Thoracic aorta (tissue), 2 donors: ENCODE measurements around the gene PTDSS2. TPM values are rescaled to one million over a fixed set of nuclear protein-coding genes. Genes with fewer than 3 reads are reported as not detected.
"Not testable (repeated sequence)": the region's sequence is repeated elsewhere in the genome, so short reads cannot be mapped to it uniquely, and the experiment has no call there.

Experiments
- ATAC-seq: fragments of 150-250 bp; one replicate; pipeline ENCODE4 v1.8.0; 2017; ENCODE audit warnings: low read depth; ENCODE audit not compliant: insufficient number of reproducible peaks, low FRiP score
- DNase-seq: peaks from one replicate; pipeline ENCODE4 v3.0.0-alpha.2; 2020; ENCODE audit warnings: low spot score
- H3K27ac ChIP-seq, 2 donors: fragments of 200-600 bp; sonication (generic); 1 replicate in 1 of 2; 2 replicates in 1 of 2; pipeline ENCODE4 v1.5.1; 2016; ENCODE audit warnings: mild to moderate bottlenecking in 2 of 2, moderate library complexity in 2 of 2
- H3K27me3 ChIP-seq: fragments of 200-600 bp; sonication (generic); replicated peaks from 2 replicates; pipeline ENCODE4 v1.6.0; 2016; ENCODE audit warnings: mild to moderate bottlenecking; ENCODE audit not compliant: insufficient read depth
- H3K36me3 ChIP-seq: fragments of 200-600 bp; sonication (generic); one replicate; pipeline ENCODE4 v1.5.1; 2016
- H3K4me1 ChIP-seq, 2 donors: fragments of 200-600 bp; sonication (generic); 1 replicate in 1 of 2; 2 replicates in 1 of 2; pipeline versions ENCODE4 v1.5.1 to v1.6.0; 2016; ENCODE audit warnings: low read depth in 2 of 2, mild to moderate bottlenecking in 1 of 2; ENCODE audit not compliant: control insufficient read depth in 1 of 2
- H3K4me3 ChIP-seq: fragments of 200-600 bp; sonication (generic); 2 replicates; pipeline ENCODE4 v1.5.1; 2016; ENCODE audit warnings: mild to moderate bottlenecking
- H3K9me3 ChIP-seq: fragments of 200-600 bp; sonication (generic); 2 replicates; pipeline ENCODE4 v1.5.1; 2016
- total RNA-seq, 2 donors: library from RNA; depleted of rRNA; stranded (reverse); fragments of >200 nt; gene quantifications; one replicate each; pipeline versions ENCODE4 v1.1.0 to v1.2.3, GENCODE V29; 2016
- TF ChIP-seq, protein P1 (sequence below): fragments of 200-600 bp; sonication (generic); IDR thresholded peaks from one replicate; pipeline ENCODE4 v1.5.1; 2019; ENCODE audit warnings: antibody characterized with exemption

PTDSS2 gene
- 10 to 100 TPM; 34.0 to 34.7 TPM for total RNA-seq

DNA sequence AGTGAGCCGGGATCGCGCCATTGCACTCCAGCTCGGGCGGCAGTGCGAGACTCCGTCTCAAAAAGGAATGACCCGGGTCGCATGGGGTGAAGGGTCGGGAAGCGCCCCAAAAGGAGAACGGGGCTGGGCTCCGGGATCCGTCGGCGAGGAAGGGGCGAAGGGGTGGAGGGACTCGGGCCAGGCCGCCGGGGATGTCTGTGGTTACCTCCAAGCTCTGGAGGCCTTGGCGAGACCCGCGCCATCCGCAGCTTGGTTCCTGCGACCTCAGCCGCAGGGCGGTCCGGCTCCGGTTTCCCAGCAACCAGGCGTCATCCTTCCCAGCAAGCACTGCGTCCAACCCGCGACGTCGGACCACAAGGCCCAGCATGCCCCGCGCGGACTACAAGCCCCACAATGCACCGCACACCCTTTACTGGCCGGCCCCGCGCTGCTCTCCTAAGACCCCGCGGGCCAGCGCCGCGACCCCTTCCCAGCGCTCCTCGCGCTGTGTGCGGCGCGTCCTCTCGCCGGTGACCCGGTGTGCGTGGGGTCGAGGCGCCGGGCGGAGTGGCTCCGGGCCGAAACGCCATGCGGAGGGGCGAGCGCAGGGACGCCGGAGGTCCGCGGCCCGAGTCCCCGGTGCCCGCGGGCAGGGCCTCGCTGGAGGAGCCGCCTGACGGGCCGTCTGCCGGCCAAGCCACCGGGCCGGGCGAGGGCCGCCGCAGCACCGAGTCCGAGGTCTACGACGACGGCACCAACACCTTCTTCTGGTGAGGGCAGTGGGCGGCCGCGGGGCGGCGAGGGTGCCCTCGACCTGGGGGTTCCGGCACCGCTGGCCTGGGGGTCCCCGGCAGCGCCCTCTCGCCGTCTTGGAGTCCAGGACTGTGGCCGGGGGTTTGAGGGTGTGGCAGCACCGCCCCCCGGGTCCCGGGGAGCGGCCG is at the start of gene PTDSS2:
TSS of gene PTDSS2 (plus strand) at position 391 of the 920 bp plus-strand sequence. CDS start at position 568, 177 bp downstream.
- H3K4me3 ChIP-seq: peak within 1 kb of the TSS; percentile 88

GRCh38 chr11:401196-401595 is 48.9 kb upstream of the PTDSS2 start:
- not testable (repeated sequence) for H3K27ac ChIP-seq, ATAC-seq, H3K9me3 ChIP-seq, DNase-seq, H3K36me3 ChIP-seq, H3K4me3 ChIP-seq, H3K27me3 ChIP-seq
- H3K4me1 ChIP-seq: peaks cover under 1 to 14% of the 10 kb centered on the region in 2 donors

More for the DNA sequence above, at the start of gene PTDSS2:
- DNase-seq: peak; percentile 92
- Histone ChIP-seq H3K36me3 (peaks cover 4% of the 10 kb centered on the region), H3K27ac (peak within 1 kb of the TSS; percentile 62 to 63), H3K27me3 (no peaks in the 10 kb centered on the region), H3K4me1 (peaks cover 18 to 26% of the 10 kb centered on the region in 2 donors), H3K9me3 (no peaks in the 10 kb centered on the region)
- peak; percentile 60 for ATAC-seq
- TF ChIP-seq, protein P1, sequence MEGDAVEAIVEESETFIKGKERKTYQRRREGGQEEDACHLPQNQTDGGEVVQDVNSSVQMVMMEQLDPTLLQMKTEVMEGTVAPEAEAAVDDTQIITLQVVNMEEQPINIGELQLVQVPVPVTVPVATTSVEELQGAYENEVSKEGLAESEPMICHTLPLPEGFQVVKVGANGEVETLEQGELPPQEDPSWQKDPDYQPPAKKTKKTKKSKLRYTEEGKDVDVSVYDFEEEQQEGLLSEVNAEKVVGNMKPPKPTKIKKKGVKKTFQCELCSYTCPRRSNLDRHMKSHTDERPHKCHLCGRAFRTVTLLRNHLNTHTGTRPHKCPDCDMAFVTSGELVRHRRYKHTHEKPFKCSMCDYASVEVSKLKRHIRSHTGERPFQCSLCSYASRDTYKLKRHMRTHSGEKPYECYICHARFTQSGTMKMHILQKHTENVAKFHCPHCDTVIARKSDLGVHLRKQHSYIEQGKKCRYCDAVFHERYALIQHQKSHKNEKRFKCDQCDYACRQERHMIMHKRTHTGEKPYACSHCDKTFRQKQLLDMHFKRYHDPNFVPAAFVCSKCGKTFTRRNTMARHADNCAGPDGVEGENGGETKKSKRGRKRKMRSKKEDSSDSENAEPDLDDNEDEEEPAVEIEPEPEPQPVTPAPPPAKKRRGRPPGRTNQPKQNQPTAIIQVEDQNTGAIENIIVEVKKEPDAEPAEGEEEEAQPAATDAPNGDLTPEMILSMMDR: no peak

DNA sequence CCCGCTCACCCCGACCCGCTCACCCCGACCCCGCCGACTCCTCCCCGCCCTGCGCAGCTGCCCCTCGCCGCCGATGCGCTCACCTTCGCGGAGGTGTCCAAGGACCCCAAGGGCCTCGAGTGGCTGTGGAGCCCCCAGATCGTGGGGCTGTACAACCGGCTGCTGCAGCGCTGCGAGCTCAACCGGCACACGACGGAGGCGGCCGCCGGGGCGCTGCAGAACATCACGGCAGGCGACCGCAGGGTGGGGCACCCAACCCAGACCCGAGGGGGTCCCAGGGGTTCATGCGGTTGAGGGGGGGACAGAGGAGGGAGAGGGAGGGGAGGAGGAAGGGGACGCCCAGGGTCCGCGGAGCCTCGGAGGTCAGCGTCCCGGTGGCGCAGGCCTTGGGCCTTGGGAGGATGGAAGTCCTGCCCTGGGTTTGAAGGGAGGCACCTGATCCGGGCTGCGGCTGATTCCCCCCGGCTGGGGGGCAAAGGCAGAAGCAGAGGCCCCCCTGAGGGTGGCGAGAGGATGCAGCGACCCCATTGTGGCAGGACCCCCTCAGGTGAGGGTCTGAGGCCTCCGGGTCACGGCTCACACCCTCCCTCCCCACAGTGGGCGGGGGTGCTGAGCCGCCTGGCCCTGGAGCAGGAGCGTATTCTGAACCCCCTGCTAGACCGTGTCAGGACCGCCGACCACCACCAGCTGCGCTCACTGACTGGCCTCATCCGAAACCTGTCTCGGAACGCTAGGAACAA is 46.9 kb upstream of the PTDSS2 start:
- Histone ChIP-seq H3K4me1 (peaks cover 6 to 13% of the 10 kb centered on the region in 2 donors), H3K27me3 (no peaks in the 10 kb centered on the region), H3K9me3 (no peaks in the 10 kb centered on the region), H3K36me3 (no peaks in the 10 kb centered on the region), H3K4me3 (no peak overlapping the region), H3K27ac (no peak overlapping the region)
- DNase-seq (no peak), ATAC-seq (no peak)
- TF ChIP-seq, protein P1: no peak

- Histone ChIP-seq H3K9me3 (no peaks in the 10 kb centered on the region), H3K36me3 (no peaks in the 10 kb centered on the region), H3K4me3 (no peak overlapping the region), H3K27ac (no peak overlapping the region), H3K27me3 (no peaks in the 10 kb centered on the region), H3K4me1 (peaks cover 6 to 13% of the 10 kb centered on the region in 2 donors)
- TF ChIP-seq, protein P1: no peak
- DNase-seq (no peak), ATAC-seq (no peak)
These were observed 46.2 kb upstream of the PTDSS2 start for GRCh38 chr11:403761-404431.

GRCh38 chr11:404551-405264 is 45.4 kb upstream of the PTDSS2 start:
- Histone ChIP-seq H3K9me3 (no peaks in the 10 kb centered on the region), H3K27me3 (no peaks in the 10 kb centered on the region), H3K27ac (no peak overlapping the region), H3K4me3 (no peak overlapping the region), H3K4me1 (peaks cover 6 to 13% of the 10 kb centered on the region in 2 donors), H3K36me3 (no peaks in the 10 kb centered on the region)
- no peak for DNase-seq
- TF ChIP-seq, protein P1: no peak
- no peak for ATAC-seq
